ENCODE results near the gene P2RX3. TPM values are rescaled to one million over a fixed set of nuclear protein-coding genes. Genes with fewer than 3 reads are reported as not detected.
A peak's percentile ranks its signal among the peaks of the same experiment; 100 is the strongest.
"Not testable (repeated sequence)": the region's sequence is repeated elsewhere in the genome, so short reads cannot be mapped to it uniquely, and the experiment has no call there.

Gene P2RX3
- total and polyA plus RNA-seq, 2 experiments from 2014 or later: not detected

- H3K9me2 ChIP-seq (replicated peaks; ENCODE audit: insufficient read depth): no peaks in the 10 kb centered on the region
- peaks cover 38% of the 10 kb centered on the region for H3K79me2 ChIP-seq
- TF ChIP-seq CTCF (IDR thresholded peaks at IDR 0.05; ENCODE audit: poor library complexity) (no peak), EZH2phosphoT487 (IDR thresholded peaks at IDR 0.05; ENCODE audit: low read depth, severe bottlenecking, unreplicated experiment) (no peak), EZH2 (IDR thresholded peaks at IDR 0.05; ENCODE audit: borderline replicate concordance) (no peak)
- H3K27me3 ChIP-seq: no peaks in the 10 kb centered on the region
- H3K4me2 ChIP-seq: peak overlapping the region; percentile 95
- H2AFZ ChIP-seq: peak overlapping the region; percentile 100
- H3K36me3 ChIP-seq (replicated peaks; ENCODE audit: insufficient read depth, low read depth): no peaks in the 10 kb centered on the region
- H3K9me3 ChIP-seq (ENCODE audit: low read depth): no peaks in the 10 kb centered on the region
- peak overlapping the region; percentile 80 for H3K4me3 ChIP-seq
- WGBS (ENCODE audit: low lambda C conversion rate, missing lambda C conversion rate): 59% methylated on average over 12 of the region's 12 CpGs
- DNase-seq (ENCODE audit: low spot score): no peak
- H3K4me1 ChIP-seq (ENCODE audit: insufficient read depth): peaks cover 16% of the 10 kb centered on the region
- no peaks in the 10 kb centered on the region for H4K20me1 ChIP-seq (ENCODE audit: insufficient read depth, poor library complexity, severe bottlenecking)
- H3K27ac ChIP-seq: peak overlapping the region; percentile 93
Measured at GRCh38 chr11:57336111-57336666, 2.0 kb upstream of the P2RX3 start.

- H3K4me3 ChIP-seq; DNase-seq (ENCODE audit: low spot score): not testable (repeated sequence)
- H3K27ac ChIP-seq: peak overlapping the region; percentile 93
Measured at GRCh38 chr11:57336856-57337255, 1.3 kb upstream of the P2RX3 start.

GRCh38 chr11:57339328-57339727, 1.2 kb downstream of the P2RX3 start:
- H3K36me3 ChIP-seq (replicated peaks; ENCODE audit: insufficient read depth, low read depth): no peaks in the 10 kb centered on the region
- peaks cover 13% of the 10 kb centered on the region for H3K4me1 ChIP-seq (ENCODE audit: insufficient read depth)
- DNase-seq (ENCODE audit: low spot score): no peak
- no peaks in the 10 kb centered on the region for H3K9me2 ChIP-seq (replicated peaks; ENCODE audit: insufficient read depth)
- no peak overlapping the region for H2AFZ ChIP-seq
- H3K4me2 ChIP-seq: no peak overlapping the region
- H3K27ac ChIP-seq: no peak overlapping the region
- no peak overlapping the region for H3K4me3 ChIP-seq
- no peak for TF ChIP-seq EZH2phosphoT487 (IDR thresholded peaks at IDR 0.05; ENCODE audit: low read depth, severe bottlenecking, unreplicated experiment)
- no peak for TF ChIP-seq CTCF (IDR thresholded peaks at IDR 0.05; ENCODE audit: poor library complexity)
- TF ChIP-seq EZH2 (IDR thresholded peaks at IDR 0.05; ENCODE audit: borderline replicate concordance): no peak
- H3K27me3 ChIP-seq: no peaks in the 10 kb centered on the region
- H4K20me1 ChIP-seq (ENCODE audit: insufficient read depth, poor library complexity, severe bottlenecking): no peaks in the 10 kb centered on the region
- H3K79me2 ChIP-seq: peaks cover 22% of the 10 kb centered on the region
- H3K9me3 ChIP-seq (ENCODE audit: low read depth): no peaks in the 10 kb centered on the region
- WGBS (ENCODE audit: low lambda C conversion rate, missing lambda C conversion rate): 89% methylated on average over 5 of the region's 5 CpGs

More at GRCh38 chr11:57336856-57337255, 1.3 kb upstream of the P2RX3 start:
- H4K20me1 ChIP-seq (ENCODE audit: insufficient read depth, poor library complexity, severe bottlenecking); H3K9me2 ChIP-seq (replicated peaks; ENCODE audit: insufficient read depth); H3K4me2 ChIP-seq; H3K9me3 ChIP-seq (ENCODE audit: low read depth); H3K27me3 ChIP-seq; H3K36me3 ChIP-seq (replicated peaks; ENCODE audit: insufficient read depth, low read depth): not testable (repeated sequence)
- peaks cover 16% of the 10 kb centered on the region for H3K4me1 ChIP-seq (ENCODE audit: insufficient read depth)
- H2AFZ ChIP-seq: peak overlapping the region; percentile 100
- 98% methylated on average over 6 of the region's 6 CpGs for WGBS (ENCODE audit: low lambda C conversion rate, missing lambda C conversion rate)
- peaks cover 38% of the 10 kb centered on the region for H3K79me2 ChIP-seq

GRCh38 chr11:57340039-57340615, 2.0 kb downstream of the P2RX3 start:
- H3K27me3 ChIP-seq: no peaks in the 10 kb centered on the region
- H3K27ac ChIP-seq: no peak overlapping the region
- no peak overlapping the region for H2AFZ ChIP-seq
- H3K9me2 ChIP-seq (replicated peaks; ENCODE audit: insufficient read depth): no peaks in the 10 kb centered on the region
- WGBS (ENCODE audit: low lambda C conversion rate, missing lambda C conversion rate): 27% methylated on average over 12 of the region's 12 CpGs
- H3K9me3 ChIP-seq (ENCODE audit: low read depth): no peaks in the 10 kb centered on the region
- no peak overlapping the region for H3K4me2 ChIP-seq
- no peak overlapping the region for H3K4me3 ChIP-seq
- H3K79me2 ChIP-seq: peaks cover 14% of the 10 kb centered on the region
- no peaks in the 10 kb centered on the region for H3K36me3 ChIP-seq (replicated peaks; ENCODE audit: insufficient read depth, low read depth)
- H3K4me1 ChIP-seq (ENCODE audit: insufficient read depth): peaks cover 6% of the 10 kb centered on the region
- no peak for TF ChIP-seq EZH2phosphoT487 (IDR thresholded peaks at IDR 0.05; ENCODE audit: low read depth, severe bottlenecking, unreplicated experiment)
- TF ChIP-seq CTCF (IDR thresholded peaks at IDR 0.05; ENCODE audit: poor library complexity): peak; percentile 33
- H4K20me1 ChIP-seq (ENCODE audit: insufficient read depth, poor library complexity, severe bottlenecking): no peaks in the 10 kb centered on the region
- peak; percentile 58 for DNase-seq (ENCODE audit: low spot score)
